ENCODE measurements around the gene ZNF570.
A peak's percentile ranks its signal among the peaks of the same experiment; 100 is the strongest.

Gene ZNF570

GRCh38 chr19:37492213-37492612 is 23.1 kb downstream of the ZNF570 start:
- Histone ChIP-seq H3K4me2 (no peak overlapping the region), H3K27me3 (no peaks in the 10 kb centered on the region), H4K20me1 (no peaks in the 10 kb centered on the region), H3K27ac (no peak overlapping the region), H3K4me3 (no peak overlapping the region), H3K9ac (no peak overlapping the region), H3K4me1 (no peaks in the 10 kb centered on the region), H3K9me3 (peaks cover 92% of the 10 kb centered on the region), H3K36me3 (peaks cover under 1% of the 10 kb centered on the region; the same call in 1 of the 2 replicates)
- TF ChIP-seq Cebpa-rat (IDR thresholded peaks at IDR 0.05), result no peak

DNA sequence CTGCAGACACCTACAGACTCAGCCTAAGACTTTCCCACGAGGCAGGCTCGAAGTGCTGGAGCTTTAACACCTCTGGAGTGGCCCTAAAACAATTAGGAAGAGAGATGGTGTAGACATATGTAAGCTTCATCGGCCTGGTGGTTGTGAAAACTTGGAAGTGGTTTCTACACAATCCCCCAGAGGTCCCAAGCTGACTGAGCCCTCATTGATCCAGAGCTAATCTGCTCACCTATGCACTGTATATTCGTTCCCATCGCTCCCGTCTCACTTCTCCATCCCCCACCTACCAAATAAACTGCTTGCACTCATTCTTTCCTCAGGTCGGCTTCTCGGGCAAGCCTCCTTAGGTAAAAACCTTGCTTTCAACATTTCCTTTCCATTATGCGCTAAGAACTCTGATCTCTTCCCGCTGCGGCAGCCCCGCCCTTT is 36.8 kb downstream of the ZNF570 start:
- Histone ChIP-seq H3K9ac (peak overlapping the region; percentile 85), H3K4me2 (peak overlapping the region; percentile 68)

DNA sequence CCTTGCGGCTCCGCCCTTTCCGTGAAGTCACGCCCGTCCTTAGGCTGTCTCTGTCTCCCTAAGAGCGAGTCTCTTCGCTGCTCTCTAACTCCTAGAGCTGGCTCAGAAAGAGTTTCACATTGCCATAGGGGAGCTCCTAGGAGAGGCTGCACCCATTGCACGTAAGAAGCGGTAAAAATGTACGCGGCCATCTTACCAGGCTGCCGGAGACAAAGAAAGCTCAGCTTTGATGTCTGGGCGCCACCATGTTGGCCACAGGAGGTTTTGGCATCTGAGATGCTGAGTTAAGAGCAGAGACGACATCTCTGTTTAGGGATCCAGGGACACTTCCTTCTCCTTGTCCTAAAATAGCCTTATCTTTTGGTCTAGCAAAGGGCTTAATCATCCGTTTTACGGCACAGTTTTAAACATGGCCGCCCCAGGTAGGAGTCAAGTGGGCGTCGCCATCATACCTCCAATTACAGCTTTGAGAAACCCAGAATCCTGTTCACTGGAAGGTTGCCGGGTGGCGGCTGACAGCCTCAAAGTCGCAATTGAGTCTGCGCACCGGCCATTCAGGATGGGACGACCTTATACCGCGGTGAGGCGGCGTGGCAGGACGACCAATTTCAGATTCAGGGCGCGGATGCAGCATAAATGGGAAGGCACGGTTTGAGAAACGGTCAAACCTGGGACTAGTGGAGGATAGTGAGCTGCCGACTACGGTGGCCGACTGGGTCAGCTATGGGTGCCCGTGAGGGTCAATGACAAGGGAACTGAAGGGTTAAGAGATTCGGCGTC is 37.4 kb downstream of the ZNF570 start, which contains the start of gene ZNF793:
Gene ZNF793 (plus strand): TSS at position 553 of the 780 bp plus-strand sequence. CDS start 16,501 bp downstream, outside the sequence.
- no peak for TF ChIP-seq Cebpa-rat (IDR thresholded peaks at IDR 0.05)
- H3K9me3 ChIP-seq, result peaks cover 89% of the 10 kb centered on the region

More for the DNA sequence above, 36.8 kb downstream of the ZNF570 start:
- H3K4me1 ChIP-seq, result peaks cover 13% of the 10 kb centered on the region
- no peak for TF ChIP-seq Cebpa-rat (IDR thresholded peaks at IDR 0.05)
- peaks cover 22% of the 10 kb centered on the region for H3K36me3 ChIP-seq
- no peaks in the 10 kb centered on the region for H3K27me3 ChIP-seq
- H3K9me3 ChIP-seq, result peaks cover 89% of the 10 kb centered on the region
- no peaks in the 10 kb centered on the region for H4K20me1 ChIP-seq
- H3K4me3 ChIP-seq, result peak overlapping the region; percentile 68
- peak overlapping the region; percentile 91 for H3K27ac ChIP-seq

GRCh38 chr19:37507167-37507464 is 38.0 kb downstream of the ZNF570 start:
- Histone ChIP-seq H3K27ac (peak overlapping the region; percentile 91), H3K27me3 (no peaks in the 10 kb centered on the region), H3K36me3 (peaks cover 32% of the 10 kb centered on the region), H4K20me1 (no peaks in the 10 kb centered on the region), H3K4me2 (peak overlapping the region; percentile 68), H3K4me1 (peaks cover 17% of the 10 kb centered on the region), H3K4me3 (peak overlapping the region; percentile 68), H3K9ac (peak overlapping the region; percentile 85), H3K9me3 (peaks cover 89% of the 10 kb centered on the region)
- no peak for TF ChIP-seq Cebpa-rat (IDR thresholded peaks at IDR 0.05)

More for the DNA sequence above, 37.4 kb downstream of the ZNF570 start, which contains the start of gene ZNF793:
- Histone ChIP-seq H3K4me3 (peak within 1 kb of the TSS; percentile 68), H3K4me1 (peaks cover 13% of the 10 kb centered on the region), H3K4me2 (peak within 1 kb of the TSS; percentile 68), H3K27ac (peak within 1 kb of the TSS; percentile 91), H4K20me1 (no peaks in the 10 kb centered on the region), H3K9ac (peak within 1 kb of the TSS; percentile 85), H3K27me3 (no peaks in the 10 kb centered on the region), H3K36me3 (peaks cover 29% of the 10 kb centered on the region)

GRCh38 chr19:37511186-37511585 is 42.0 kb downstream of the ZNF570 start:
- Histone ChIP-seq H4K20me1 (no peaks in the 10 kb centered on the region), H3K27ac (peak overlapping the region; percentile 96; the same call in 1 of the 2 replicates), H3K4me3 (no peak overlapping the region), H3K9me3 (peaks cover 81% of the 10 kb centered on the region), H3K36me3 (peaks cover 36% of the 10 kb centered on the region), H3K4me2 (no peak overlapping the region), H3K27me3 (no peaks in the 10 kb centered on the region), H3K9ac (no peak overlapping the region), H3K4me1 (peaks cover 36% of the 10 kb centered on the region)
- TF ChIP-seq Cebpa-rat (IDR thresholded peaks at IDR 0.05), result no peak

GRCh38 chr19:37511821-37512220 is 42.7 kb downstream of the ZNF570 start:
- Histone ChIP-seq H3K4me1 (peaks cover 36% of the 10 kb centered on the region), H3K27ac (peak overlapping the region; percentile 96; the same call in 1 of the 2 replicates), H3K9ac (no peak overlapping the region), H3K36me3 (peaks cover 42% of the 10 kb centered on the region), H3K4me3 (no peak overlapping the region), H3K9me3 (peaks cover 81% of the 10 kb centered on the region), H3K4me2 (no peak overlapping the region), H3K27me3 (no peaks in the 10 kb centered on the region), H4K20me1 (no peaks in the 10 kb centered on the region)
- no peak for TF ChIP-seq Cebpa-rat (IDR thresholded peaks at IDR 0.05)

- Histone ChIP-seq H3K9ac (peak overlapping the region; percentile 72), H4K20me1 (no peaks in the 10 kb centered on the region), H3K27me3 (no peaks in the 10 kb centered on the region), H3K36me3 (peaks cover 58% of the 10 kb centered on the region), H3K4me1 (peaks cover 36% of the 10 kb centered on the region), H3K4me2 (peak overlapping the region; percentile 73), H3K27ac (peak overlapping the region; percentile 96), H3K4me3 (no peak overlapping the region), H3K9me3 (peaks cover 79% of the 10 kb centered on the region)
- TF ChIP-seq Cebpa-rat (IDR thresholded peaks at IDR 0.05), result no peak
These were observed 44.2 kb downstream of the ZNF570 start for GRCh38 chr19:37513397-37513796.

DNA sequence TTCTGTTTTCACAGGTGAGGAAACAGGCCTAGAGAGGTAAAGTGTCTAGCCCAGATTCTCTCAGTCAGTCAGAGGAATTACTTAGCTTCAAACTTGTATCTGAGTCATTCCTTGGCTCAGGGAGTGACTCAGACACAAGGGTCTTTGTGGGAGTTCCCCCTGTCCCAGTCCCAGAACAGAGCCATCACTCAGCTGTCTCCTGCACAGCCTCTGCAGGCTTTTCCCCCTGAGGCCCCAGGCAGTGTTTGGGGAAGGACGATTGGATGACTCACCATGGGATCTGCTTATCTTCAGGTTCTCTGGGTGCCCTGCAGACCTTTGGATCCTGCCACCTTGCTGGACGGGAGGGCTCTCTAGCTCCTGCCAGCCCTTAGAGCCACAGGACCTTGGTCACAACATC is 50.7 kb downstream of the ZNF570 start:
- Histone ChIP-seq H3K4me2 (no peak overlapping the region), H3K36me3 (peaks cover 84% of the 10 kb centered on the region), H3K27me3 (no peaks in the 10 kb centered on the region), H3K9me3 (peaks cover 91% of the 10 kb centered on the region), H3K9ac (no peak overlapping the region), H3K4me3 (no peak overlapping the region), H3K4me1 (no peaks in the 10 kb centered on the region; the same call in 1 of the 2 replicates), H4K20me1 (no peaks in the 10 kb centered on the region), H3K27ac (no peak overlapping the region)
- no peak for TF ChIP-seq Cebpa-rat (IDR thresholded peaks at IDR 0.05)

- H3K9ac ChIP-seq, result no peak overlapping the region
- no peaks in the 10 kb centered on the region for H3K4me1 ChIP-seq
- H3K9me3 ChIP-seq, result peaks cover 97% of the 10 kb centered on the region
- no peaks in the 10 kb centered on the region for H4K20me1 ChIP-seq
- H3K4me2 ChIP-seq, result no peak overlapping the region
- no peak for TF ChIP-seq Cebpa-rat (IDR thresholded peaks at IDR 0.05)
- H3K27me3 ChIP-seq, result no peaks in the 10 kb centered on the region
- no peak overlapping the region for H3K27ac ChIP-seq
- peak overlapping the region; percentile 14; the same call in 1 of the 2 replicates for H3K4me3 ChIP-seq
- peaks cover 59% of the 10 kb centered on the region for H3K36me3 ChIP-seq
These were observed 68.3 kb downstream of the ZNF570 start for GRCh38 chr19:37537391-37537947.
